ENCODE data around the gene KCTD3.
A peak's percentile ranks its signal among the peaks of the same experiment; 100 is the strongest.

Gene KCTD3

GRCh38 chr1:215556996-215557395 is 10.1 kb upstream of the KCTD3 start:
- H3K4me3 ChIP-seq (ENCODE audit: low read depth, low read length) = no peak overlapping the region
- no peak overlapping the region for H3K9ac ChIP-seq (ENCODE audit: low read depth, low read length)
- no peak overlapping the region for H3K27ac ChIP-seq (ENCODE audit: low read depth, low read length)
- no peaks in the 10 kb centered on the region for H3K36me3 ChIP-seq (ENCODE audit: control insufficient read depth, insufficient read depth, low read length)
- H3K4me1 ChIP-seq (ENCODE audit: control insufficient read depth, insufficient read depth, low read length) = no peaks in the 10 kb centered on the region
- no peaks in the 10 kb centered on the region for H3K27me3 ChIP-seq (ENCODE audit: control insufficient read depth, insufficient read depth, low read length)
- no peaks in the 10 kb centered on the region for H3K9me3 ChIP-seq (ENCODE audit: control insufficient read depth, insufficient read depth, low read length)

GRCh38 chr1:215557504-215557903 is 9.6 kb upstream of the KCTD3 start:
- H3K9ac ChIP-seq (ENCODE audit: low read depth, low read length) = no peak overlapping the region
- H3K27me3 ChIP-seq (ENCODE audit: control insufficient read depth, insufficient read depth, low read length) = no peaks in the 10 kb centered on the region
- H3K4me3 ChIP-seq (ENCODE audit: low read depth, low read length) = no peak overlapping the region
- H3K27ac ChIP-seq (ENCODE audit: low read depth, low read length) = no peak overlapping the region
- no peaks in the 10 kb centered on the region for H3K9me3 ChIP-seq (ENCODE audit: control insufficient read depth, insufficient read depth, low read length)
- H3K4me1 ChIP-seq (ENCODE audit: control insufficient read depth, insufficient read depth, low read length) = no peaks in the 10 kb centered on the region
- no peaks in the 10 kb centered on the region for H3K36me3 ChIP-seq (ENCODE audit: control insufficient read depth, insufficient read depth, low read length)

- Histone ChIP-seq H3K4me1 (ENCODE audit: control insufficient read depth, insufficient read depth, low read length) (no peaks in the 10 kb centered on the region), H3K9ac (ENCODE audit: low read depth, low read length) (no peak overlapping the region), H3K4me3 (ENCODE audit: low read depth, low read length) (no peak overlapping the region), H3K9me3 (ENCODE audit: control insufficient read depth, insufficient read depth, low read length) (no peaks in the 10 kb centered on the region), H3K27ac (ENCODE audit: low read depth, low read length) (no peak overlapping the region), H3K36me3 (ENCODE audit: control insufficient read depth, insufficient read depth, low read length) (no peaks in the 10 kb centered on the region), H3K27me3 (ENCODE audit: control insufficient read depth, insufficient read depth, low read length) (no peaks in the 10 kb centered on the region)
Observed at GRCh38 chr1:215557992-215558626, 9.0 kb upstream of the KCTD3 start.

- Histone ChIP-seq H3K4me3 (ENCODE audit: low read depth, low read length) (peak overlapping the region; percentile 81), H3K9ac (ENCODE audit: low read depth, low read length) (peak overlapping the region; percentile 87), H3K36me3 (ENCODE audit: control insufficient read depth, insufficient read depth, low read length) (no peaks in the 10 kb centered on the region), H3K27ac (ENCODE audit: low read depth, low read length) (peak overlapping the region; percentile 90), H3K4me1 (ENCODE audit: control insufficient read depth, insufficient read depth, low read length) (peaks cover 18% of the 10 kb centered on the region), H3K9me3 (ENCODE audit: control insufficient read depth, insufficient read depth, low read length) (no peaks in the 10 kb centered on the region), H3K27me3 (ENCODE audit: control insufficient read depth, insufficient read depth, low read length) (no peaks in the 10 kb centered on the region)
Observed at GRCh38 chr1:215567491-215568298, 591 bp downstream of the KCTD3 start.

GRCh38 chr1:215568299-215568692 is 1.2 kb downstream of the KCTD3 start:
- peak overlapping the region; percentile 87 for H3K9ac ChIP-seq (ENCODE audit: low read depth, low read length)
- peak overlapping the region; percentile 81 for H3K4me3 ChIP-seq (ENCODE audit: low read depth, low read length)
- no peaks in the 10 kb centered on the region for H3K27me3 ChIP-seq (ENCODE audit: control insufficient read depth, insufficient read depth, low read length)
- peaks cover 18% of the 10 kb centered on the region for H3K4me1 ChIP-seq (ENCODE audit: control insufficient read depth, insufficient read depth, low read length)
- no peaks in the 10 kb centered on the region for H3K36me3 ChIP-seq (ENCODE audit: control insufficient read depth, insufficient read depth, low read length)
- no peaks in the 10 kb centered on the region for H3K9me3 ChIP-seq (ENCODE audit: control insufficient read depth, insufficient read depth, low read length)
- peak overlapping the region; percentile 90 for H3K27ac ChIP-seq (ENCODE audit: low read depth, low read length)

- no peak overlapping the region; the same call in 1 of the 2 replicates for H3K4me3 ChIP-seq (ENCODE audit: low read depth, low read length)
- H3K36me3 ChIP-seq (ENCODE audit: control insufficient read depth, insufficient read depth, low read length) = peaks cover 5% of the 10 kb centered on the region
- H3K27ac ChIP-seq (ENCODE audit: low read depth, low read length) = no peak overlapping the region
- no peaks in the 10 kb centered on the region for H3K9me3 ChIP-seq (ENCODE audit: control insufficient read depth, insufficient read depth, low read length)
- no peak overlapping the region for H3K9ac ChIP-seq (ENCODE audit: low read depth, low read length)
- H3K4me1 ChIP-seq (ENCODE audit: control insufficient read depth, insufficient read depth, low read length) = peaks cover 18% of the 10 kb centered on the region
- no peaks in the 10 kb centered on the region for H3K27me3 ChIP-seq (ENCODE audit: control insufficient read depth, insufficient read depth, low read length)
Observed at GRCh38 chr1:215569986-215570824, 3.1 kb downstream of the KCTD3 start.

- Histone ChIP-seq H3K36me3 (ENCODE audit: control insufficient read depth, insufficient read depth, low read length) (peaks cover 77% of the 10 kb centered on the region), H3K9ac (ENCODE audit: low read depth, low read length) (no peak overlapping the region), H3K27ac (ENCODE audit: low read depth, low read length) (no peak overlapping the region), H3K27me3 (ENCODE audit: control insufficient read depth, insufficient read depth, low read length) (no peaks in the 10 kb centered on the region), H3K4me3 (ENCODE audit: low read depth, low read length) (no peak overlapping the region), H3K9me3 (ENCODE audit: control insufficient read depth, insufficient read depth, low read length) (peaks cover 2% of the 10 kb centered on the region; the same call in 1 of the 2 replicates), H3K4me1 (ENCODE audit: control insufficient read depth, insufficient read depth, low read length) (peaks cover 12% of the 10 kb centered on the region; the same call in 1 of the 2 replicates)
Observed at GRCh38 chr1:215581896-215582295, 14.8 kb downstream of the KCTD3 start.

- H3K36me3 ChIP-seq (ENCODE audit: control insufficient read depth, insufficient read depth, low read length) = peaks cover 73% of the 10 kb centered on the region
- H3K27me3 ChIP-seq (ENCODE audit: control insufficient read depth, insufficient read depth, low read length) = no peaks in the 10 kb centered on the region
- H3K9me3 ChIP-seq (ENCODE audit: control insufficient read depth, insufficient read depth, low read length) = peaks cover 2% of the 10 kb centered on the region; the same call in 1 of the 2 replicates
- H3K9ac ChIP-seq (ENCODE audit: low read depth, low read length) = no peak overlapping the region
- H3K4me1 ChIP-seq (ENCODE audit: control insufficient read depth, insufficient read depth, low read length) = peaks cover 12% of the 10 kb centered on the region; the same call in 1 of the 2 replicates
- H3K27ac ChIP-seq (ENCODE audit: low read depth, low read length) = peak overlapping the region; percentile 57
- no peak overlapping the region for H3K4me3 ChIP-seq (ENCODE audit: low read depth, low read length)
Observed at GRCh38 chr1:215583185-215583749, 16.2 kb downstream of the KCTD3 start.

GRCh38 chr1:215584389-215584788 is 17.3 kb downstream of the KCTD3 start:
- H3K9me3 ChIP-seq (ENCODE audit: control insufficient read depth, insufficient read depth, low read length) = peaks cover 2% of the 10 kb centered on the region; the same call in 1 of the 2 replicates
- H3K27ac ChIP-seq (ENCODE audit: low read depth, low read length) = no peak overlapping the region
- H3K4me3 ChIP-seq (ENCODE audit: low read depth, low read length) = no peak overlapping the region
- H3K9ac ChIP-seq (ENCODE audit: low read depth, low read length) = no peak overlapping the region
- peaks cover 12% of the 10 kb centered on the region; the same call in 1 of the 2 replicates for H3K4me1 ChIP-seq (ENCODE audit: control insufficient read depth, insufficient read depth, low read length)
- no peaks in the 10 kb centered on the region for H3K27me3 ChIP-seq (ENCODE audit: control insufficient read depth, insufficient read depth, low read length)
- H3K36me3 ChIP-seq (ENCODE audit: control insufficient read depth, insufficient read depth, low read length) = peaks cover 73% of the 10 kb centered on the region

GRCh38 chr1:215589650-215590435 is 22.7 kb downstream of the KCTD3 start:
- peaks cover 53% of the 10 kb centered on the region for H3K36me3 ChIP-seq (ENCODE audit: control insufficient read depth, insufficient read depth, low read length)
- no peak overlapping the region for H3K27ac ChIP-seq (ENCODE audit: low read depth, low read length)
- no peaks in the 10 kb centered on the region for H3K4me1 ChIP-seq (ENCODE audit: control insufficient read depth, insufficient read depth, low read length)
- H3K9me3 ChIP-seq (ENCODE audit: control insufficient read depth, insufficient read depth, low read length) = no peaks in the 10 kb centered on the region
- no peaks in the 10 kb centered on the region for H3K27me3 ChIP-seq (ENCODE audit: control insufficient read depth, insufficient read depth, low read length)
- no peak overlapping the region for H3K4me3 ChIP-seq (ENCODE audit: low read depth, low read length)
- H3K9ac ChIP-seq (ENCODE audit: low read depth, low read length) = no peak overlapping the region

Measured in HUES48 (cell line).